SU-DHL-6 (cell line): ENCODE measurements around the gene ZNF23.

Experiments
- H2AFZ ChIP-seq: fragments of 200-600 bp; sonication (generic); 2 replicates; pipeline ENCODE4 v1.6.1; 2014; ENCODE audit warnings: low read depth, mild to moderate bottlenecking, moderate library complexity, mixed read lengths, antibody characterized with exemption, low read length; ENCODE audit not compliant: severe bottlenecking
- H3F3A ChIP-seq: fragments of 200-600 bp; shearing (Covaris generic); 2 replicates; pipeline ENCODE4 v1.6.0; 2016; ENCODE audit warnings: antibody characterized with exemption, mild to moderate bottlenecking; ENCODE audit not compliant: insufficient read depth
- H3K27ac ChIP-seq: fragments of 200-600 bp; sonication (generic); 2 replicates; pipeline ENCODE4 v1.5.1; 2016; ENCODE audit warnings: low read depth, mild to moderate bottlenecking, low read length, moderate library complexity, mixed read lengths
- H3K27me3 ChIP-seq: fragments of 200-600 bp; sonication (generic), shearing (Covaris generic); 2 replicates; pipeline ENCODE4 v1.6.0; 2014; ENCODE audit warnings: mild to moderate bottlenecking, low read length
- H3K36me3 ChIP-seq: fragments of 200-600 bp; sonication (generic); 2 replicates; pipeline ENCODE4 v1.6.1; 2014; ENCODE audit warnings: mild to moderate bottlenecking, low read length, mixed read lengths
- H3K4me2 ChIP-seq: fragments of 300-600, 200-600 bp; shearing (Covaris generic), sonication (generic); 2 replicates; pipeline ENCODE4 v1.6.0; 2014; ENCODE audit warnings: low read length, low read depth, mild to moderate bottlenecking; ENCODE audit not compliant: poor library complexity, severe bottlenecking
- H3K4me3 ChIP-seq: fragments of 200-600 bp; sonication (generic); 2 replicates; pipeline ENCODE4 v1.5.1; 2014; ENCODE audit warnings: antibody characterized with exemption, low read length, mild to moderate bottlenecking, mixed read lengths; ENCODE audit not compliant: insufficient read depth, poor library complexity, severe bottlenecking
- H3K79me2 ChIP-seq: fragments of 200-600 bp; sonication (generic); 2 replicates; pipeline ENCODE4 v1.6.1; 2014; ENCODE audit warnings: mild to moderate bottlenecking, low read length, moderate library complexity; ENCODE audit not compliant: insufficient read depth
- H3K9ac ChIP-seq: fragments of 200-600 bp; sonication (generic); 2 replicates; pipeline ENCODE4 v1.7.0; 2014; ENCODE audit warnings: mild to moderate bottlenecking, low read length
- H3K9me2 ChIP-seq: fragments of 200-600 bp; sonication (generic); replicated peaks from 2 replicates; pipeline ENCODE4 v1.6.1; 2014; ENCODE audit warnings: low read length; ENCODE audit not compliant: insufficient read depth
- H3K9me3 ChIP-seq: fragments of 200-600 bp; sonication (generic); 2 replicates; pipeline ENCODE4 v1.6.1; 2014; ENCODE audit warnings: low read length, mixed read lengths; ENCODE audit not compliant: insufficient read depth
- H4K20me1 ChIP-seq: fragments of 200-600 bp; sonication (generic); 2 replicates; pipeline ENCODE4 v1.6.1; 2014; ENCODE audit warnings: low read depth, mild to moderate bottlenecking, antibody characterized with exemption, low read length, moderate library complexity, mixed read lengths
- CTCF ChIP-seq: fragments of 200-600 bp; sonication (generic); IDR thresholded peaks from one replicate; pipeline ENCODE4 v1.5.1; 2017; ENCODE audit warnings: antibody characterized with exemption, mild to moderate bottlenecking, low read length, moderate library complexity; ENCODE audit not compliant: insufficient read depth, poor library complexity, severe bottlenecking
- EZH2phosphoT487 ChIP-seq: fragments of 200-600 bp; sonication (generic), shearing (Covaris generic); conservative IDR thresholded peaks from 2 replicates; pipeline ENCODE4 v1.6.1; 2018; ENCODE audit warnings: mild to moderate bottlenecking, antibody characterized with exemption, low read length, moderate library complexity, mixed read lengths

Gene ZNF23

GRCh38 chr16:71421911-71422310 lies 40.1 kb downstream of the ZNF23 start:
- no peaks in the 10 kb centered on the region for H3K79me2 ChIP-seq
- H3K9ac ChIP-seq, result no peak overlapping the region
- H3K9me3 ChIP-seq, result no peaks in the 10 kb centered on the region
- H3K27me3 ChIP-seq, result no peaks in the 10 kb centered on the region
- H3K4me2 ChIP-seq, result no peak overlapping the region
- no peak overlapping the region for H3K27ac ChIP-seq
- H3F3A ChIP-seq, result no peaks in the 10 kb centered on the region
- TF ChIP-seq EZH2phosphoT487 (no peak), CTCF (peak; percentile 35)
- no peak overlapping the region for H3K4me3 ChIP-seq
- H4K20me1 ChIP-seq, result no peaks in the 10 kb centered on the region
- no peak overlapping the region for H2AFZ ChIP-seq
- H3K36me3 ChIP-seq, result no peaks in the 10 kb centered on the region
- H3K9me2 ChIP-seq, result no peaks in the 10 kb centered on the region

DNA sequence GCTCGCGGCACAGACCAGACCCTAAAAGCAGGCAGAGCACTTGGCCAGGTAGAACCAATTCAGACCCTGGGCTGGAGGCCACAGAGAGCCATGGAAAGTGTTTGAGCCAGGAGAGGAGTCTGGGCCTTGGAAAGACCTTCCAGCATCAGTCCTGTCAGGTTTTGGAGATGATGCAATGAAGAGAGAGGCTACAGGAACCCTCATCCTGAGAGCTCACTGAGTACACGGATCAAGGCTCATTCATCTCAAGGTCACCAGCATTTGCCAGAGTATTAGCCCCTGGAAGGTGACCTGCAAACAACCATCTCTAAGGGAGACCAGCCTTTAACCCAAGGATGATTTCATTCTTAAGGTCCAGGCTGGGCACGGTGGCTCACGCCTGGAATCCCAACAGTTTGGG lies 48.0 kb downstream of the ZNF23 start:
- Histone ChIP-seq H3K36me3 (no peaks in the 10 kb centered on the region), H3K4me3 (no peak overlapping the region), H3K27ac (no peak overlapping the region), H3K4me2 (no peak overlapping the region), H3K27me3 (no peaks in the 10 kb centered on the region), H3F3A (no peaks in the 10 kb centered on the region), H4K20me1 (no peaks in the 10 kb centered on the region), H3K9me3 (no peaks in the 10 kb centered on the region), H2AFZ (no peak overlapping the region), H3K9ac (no peak overlapping the region), H3K9me2 (no peaks in the 10 kb centered on the region), H3K79me2 (no peaks in the 10 kb centered on the region)
- TF ChIP-seq CTCF, result no peak
- no peak for TF ChIP-seq EZH2phosphoT487

GRCh38 chr16:71413341-71413740 lies 48.7 kb downstream of the ZNF23 start:
- Histone ChIP-seq H3F3A (no peaks in the 10 kb centered on the region), H3K4me2 (no peak overlapping the region), H3K4me3 (no peak overlapping the region), H3K9ac (no peak overlapping the region), H4K20me1 (no peaks in the 10 kb centered on the region), H3K27ac (no peak overlapping the region), H2AFZ (no peak overlapping the region), H3K9me2 (no peaks in the 10 kb centered on the region), H3K27me3 (no peaks in the 10 kb centered on the region), H3K36me3 (no peaks in the 10 kb centered on the region), H3K9me3 (no peaks in the 10 kb centered on the region), H3K79me2 (no peaks in the 10 kb centered on the region)
- no peak for TF ChIP-seq EZH2phosphoT487
- no peak for TF ChIP-seq CTCF
